Naive thymus-derived CD8-positive, alpha-beta T cell (primary cell): ENCODE measurements around the gene ZNF230. TPM values are rescaled to one million over a fixed set of nuclear protein-coding genes. Genes with fewer than 3 reads are reported as not detected.

Source experiments
- ATAC-seq, 2 donors: fragments of 150-1000 bp; cut with Tn5 transposase in 1 of 2; sonication (Bioruptor Pico), chemical (Tn5 transposase) in 1 of 2; 1 replicate in 1 of 2; 2 replicates in 1 of 2; pipeline ENCODE4 v1.10.0; 2021; ENCODE audit warnings: mild to moderate bottlenecking in 2 of 2, moderate library complexity in 2 of 2
- POLR2A ChIA-PET: fragments of 350-600 bp; sonication (Branson Sonifier 250); formaldehyde crosslinking; loops from one replicate; lab custom pipeline; 2021; ENCODE audit warnings: antibody characterized with exemption; lab: Charles Lee
- DNase-seq, 10 donors: peaks; one replicate each; pipeline versions ENCODE4 v3.0.0 to v3.0.0-alpha.2; 2020 to 2022
- H3K27ac Mint-ChIP-seq, 10 donors: one replicate each; pipeline ENCODE4 v1.8.0; 2020 to 2022; ENCODE audit warnings: mild to moderate bottlenecking in 10 of 10, mixed read lengths in 10 of 10, moderate library complexity in 4 of 10, inconsistent platforms in 1 of 10
- H3K27me3 Mint-ChIP-seq, 5 donors: one replicate each; pipeline ENCODE4 v1.8.0; 2021 to 2022; ENCODE audit warnings: mixed read lengths in 5 of 5
- H3K36me3 Mint-ChIP-seq, 3 donors: one replicate each; pipeline ENCODE4 v1.8.0; 2020 to 2022; ENCODE audit warnings: mixed read lengths in 3 of 3, mild to moderate bottlenecking in 2 of 3, inconsistent platforms in 1 of 3
- H3K4me1 Mint-ChIP-seq, 4 donors: one replicate each; pipeline ENCODE4 v1.8.0; 2021 to 2022; ENCODE audit warnings: mixed read lengths in 4 of 4
- H3K4me3 Mint-ChIP-seq, 10 donors: one replicate each; pipeline ENCODE4 v1.8.0; 2020 to 2022; ENCODE audit warnings: mild to moderate bottlenecking in 10 of 10, mixed read lengths in 10 of 10, moderate library complexity in 6 of 10, inconsistent platforms in 1 of 10
- H3K9me3 Mint-ChIP-seq, 9 donors: one replicate each; pipeline ENCODE4 v1.8.0; 2020 to 2022; ENCODE audit warnings: mixed read lengths in 9 of 9, mild to moderate bottlenecking in 3 of 9, inconsistent platforms in 1 of 9, moderate library complexity in 1 of 9
- polyA plus RNA-seq, 3 donors: library from polyadenylated mRNA; unstranded; fragments of 300-500 nt; fragmentation: Illumina TruSeq; gene quantifications; one replicate each; pipeline ENCODE4 v1.2.3, GENCODE V29; 2021
- total RNA-seq, 8 experiments: library from RNA in 2 of 8; stranded (reverse) in 2 of 8; gene quantifications; one replicate each; pipeline ENCODE4 v1.2.3 and lab custom pipeline; 2021 to 2026

ZNF230 gene
- total and polyA plus RNA-seq, 5 experiments from 2014 or later = 1.9 to 12.0 (median 2.5) TPM

DNA sequence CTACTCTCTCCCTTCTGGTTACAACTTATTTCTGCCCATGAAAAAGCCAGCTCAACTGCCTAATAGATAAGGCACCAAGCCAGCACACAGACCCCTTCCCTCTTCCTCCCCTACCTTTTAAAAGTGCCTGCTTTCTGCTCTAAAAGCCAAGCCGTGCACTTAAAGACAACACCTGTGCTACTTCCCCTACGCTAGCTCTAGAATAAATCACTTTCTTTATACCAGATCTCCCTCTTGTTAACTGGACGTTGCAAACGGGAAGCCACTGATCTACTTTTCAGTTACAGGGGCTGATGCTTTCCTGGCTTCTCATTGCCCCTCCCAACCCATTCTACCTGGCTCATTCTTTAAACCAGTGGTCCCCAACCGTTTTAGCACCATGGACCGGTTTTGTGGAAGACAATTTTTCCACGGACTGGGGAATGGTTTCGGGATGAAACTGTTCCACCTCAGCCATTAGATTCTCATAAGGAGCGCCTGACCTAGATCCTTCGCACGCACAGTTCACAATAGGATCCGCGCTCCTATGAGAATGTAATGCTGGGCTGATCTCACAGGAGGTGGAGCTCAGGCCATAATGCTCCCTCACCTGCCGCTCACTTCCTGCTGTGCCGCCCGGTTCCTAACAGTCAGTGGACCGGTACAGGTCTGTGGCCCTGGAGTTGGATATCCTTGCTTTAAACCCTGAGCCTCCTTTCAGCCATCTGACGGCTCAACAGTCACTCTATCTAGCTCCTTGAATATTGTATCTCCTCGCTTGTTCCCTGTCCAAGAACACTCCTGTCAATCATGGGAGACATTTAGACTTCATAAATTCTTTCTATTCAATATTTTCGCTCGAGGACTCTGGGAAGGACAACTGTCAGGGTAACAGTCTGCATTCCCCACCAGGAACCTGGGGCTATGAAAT, 48.2 kb downstream of the ZNF230 start:
- Mint-ChIP-seq H3K9me3 (peaks cover 13 to 42% (median 26%) of the 10 kb centered on the region in 9 donors), H3K27ac (peak overlapping the region; percentile 67 to 94 (median 86)), H3K36me3 (peaks cover 22 to 44% (median 35%) of the 10 kb centered on the region in 3 donors), H3K27me3 (peaks cover 1 to 14% (median 4%) of the 10 kb centered on the region in 5 donors), H3K4me1 (peaks cover 13 to 32% (median 22%) of the 10 kb centered on the region in 4 donors), H3K4me3 (peak overlapping the region; percentile 91 to 99 (median 96))
- DNase-seq (peak in 2 of 10 donors; percentile 13 to 15), ATAC-seq (peak; percentile 70 to 75)
- POLR2A ChIA-PET = interaction anchor here (1.1 to 1.5 kb wide), 6 partner anchors 12 to 161 kb away, joined by 3 to 6 read pairs (median 4); partner anchors contain the start of genes ZNF222, ZNF226 and ZNF227

DNA sequence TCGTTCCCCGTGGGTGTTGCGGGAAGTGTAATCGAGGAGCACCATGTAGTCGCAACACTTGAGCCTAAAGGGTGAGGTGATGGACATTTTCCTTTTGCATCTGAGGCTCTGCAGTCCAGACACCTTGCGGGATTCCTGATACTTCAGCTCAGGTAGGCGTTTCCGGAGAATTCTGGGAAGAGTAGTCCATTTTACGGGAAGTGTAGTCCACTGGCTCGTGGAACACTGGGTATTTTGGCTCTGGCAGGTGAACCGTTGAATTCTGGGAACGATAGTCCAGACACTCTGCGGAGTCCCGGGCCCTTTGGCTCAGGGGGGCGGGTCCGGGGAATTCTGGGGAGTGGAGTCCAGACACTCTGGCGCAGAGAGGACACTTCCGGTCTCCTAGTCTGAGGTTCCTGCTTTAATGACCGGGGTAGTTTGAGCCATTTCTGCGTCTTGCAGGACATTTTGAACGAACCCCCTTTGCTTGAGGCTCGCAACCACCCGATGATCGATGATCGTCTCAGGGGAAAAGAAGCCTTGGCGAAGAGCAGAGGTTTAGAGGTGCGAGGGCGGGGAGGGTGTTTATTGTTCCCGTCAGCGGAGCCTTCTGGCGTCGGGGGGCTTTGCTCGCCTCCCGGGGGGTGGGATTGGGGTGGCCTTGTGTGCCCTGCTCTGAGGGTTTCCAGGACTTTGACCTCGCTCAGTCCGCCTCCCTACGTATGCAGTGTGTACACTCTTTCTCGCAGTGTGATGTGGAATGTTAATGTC, 49.1 kb downstream of the ZNF230 start, which contains the start of gene ZNF223:
Gene ZNF223, plus strand, starts transcription at position 387 of the 753 bp plus-strand sequence. CDS start 3,141 bp downstream, outside the sequence.
- POLR2A ChIA-PET = interaction anchor here (1.1 to 1.5 kb wide), 5 partner anchors 21 to 160 kb away, joined by 3 to 6 read pairs (median 4); partner anchors contain the start of genes ZNF222, ZNF226 and ZNF227
- ATAC-seq = peak; percentile 78 to 84
- peaks cover 0 to 12% (median 3%) of the 10 kb centered on the region in 5 donors for H3K27me3 Mint-ChIP-seq
- H3K4me3 Mint-ChIP-seq = peak within 1 kb of the TSS; percentile 91 to 99 (median 96)
- H3K36me3 Mint-ChIP-seq = peaks cover 28 to 42% (median 37%) of the 10 kb centered on the region in 3 donors
- peaks cover 11 to 43% (median 24%) of the 10 kb centered on the region in 9 donors for H3K9me3 Mint-ChIP-seq
- DNase-seq = peak; percentile 34 to 70 (median 52)
- H3K27ac Mint-ChIP-seq = peak within 1 kb of the TSS; percentile 67 to 94 (median 86)
- H3K4me1 Mint-ChIP-seq = peaks cover 13 to 32% (median 22%) of the 10 kb centered on the region in 4 donors

DNA sequence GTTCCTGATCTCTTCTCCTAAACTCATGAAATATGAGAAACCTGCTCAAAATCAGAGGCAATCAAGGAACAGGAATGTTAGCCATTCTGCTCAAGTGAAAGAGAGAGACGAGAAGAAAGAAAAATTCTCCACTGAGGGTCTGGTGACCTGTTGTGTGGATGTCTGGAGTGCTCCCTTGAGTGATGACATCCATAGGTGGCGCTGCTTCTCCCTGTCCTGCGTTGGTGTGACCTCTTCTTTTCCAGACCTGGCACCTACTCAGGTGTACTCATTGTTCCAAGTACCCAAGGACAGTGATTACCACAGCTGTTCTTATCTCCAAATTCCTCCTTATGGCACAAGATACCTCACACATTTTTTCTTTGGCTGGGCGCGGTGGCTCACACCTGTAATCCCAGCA, 53.1 kb downstream of the ZNF230 start:
- H3K4me1 Mint-ChIP-seq = peaks cover 11 to 29% (median 18%) of the 10 kb centered on the region in 4 donors
- POLR2A ChIA-PET = no interaction called here
- peaks cover 58 to 72% (median 58%) of the 10 kb centered on the region in 3 donors for H3K36me3 Mint-ChIP-seq
- H3K4me3 Mint-ChIP-seq = peak overlapping the region in 1 of 10 donors; percentile 29
- H3K27ac Mint-ChIP-seq = no peak overlapping the region
- no peaks in the 10 kb centered on the region for H3K27me3 Mint-ChIP-seq
- DNase-seq (no peak), ATAC-seq (no peak)
- H3K9me3 Mint-ChIP-seq = peaks cover 9 to 73% (median 38%) of the 10 kb centered on the region in 9 donors

DNA sequence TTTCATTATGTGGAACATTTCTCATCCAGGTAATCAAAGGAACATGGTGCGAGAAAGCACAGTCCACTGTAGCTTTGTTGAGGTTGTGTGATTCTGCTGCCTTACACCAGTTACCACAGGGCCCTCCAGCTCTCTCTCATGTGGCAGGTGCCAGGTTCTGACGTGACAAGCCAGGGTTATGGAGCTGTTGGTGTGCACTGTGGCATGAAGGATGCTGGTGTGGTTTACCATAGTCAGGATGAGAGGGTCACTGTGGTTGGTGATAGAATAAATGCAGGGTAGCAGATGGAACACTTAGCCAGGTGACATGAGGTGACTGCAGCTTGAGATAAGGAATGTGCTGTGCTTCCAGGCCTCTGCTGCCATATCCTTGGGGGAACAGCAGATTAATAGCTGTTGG, 56.5 kb downstream of the ZNF230 start:
- POLR2A ChIA-PET = no interaction called here
- Mint-ChIP-seq H3K36me3 (peaks cover 73 to 91% (median 86%) of the 10 kb centered on the region in 3 donors), H3K27me3 (no peaks in the 10 kb centered on the region), H3K4me1 (peaks cover 0 to 5% (median 0%) of the 10 kb centered on the region in 4 donors), H3K27ac (no peak overlapping the region), H3K9me3 (peaks cover 6 to 90% (median 50%) of the 10 kb centered on the region in 9 donors), H3K4me3 (no peak overlapping the region)
- ATAC-seq = no peak
- DNase-seq = no peak

DNA sequence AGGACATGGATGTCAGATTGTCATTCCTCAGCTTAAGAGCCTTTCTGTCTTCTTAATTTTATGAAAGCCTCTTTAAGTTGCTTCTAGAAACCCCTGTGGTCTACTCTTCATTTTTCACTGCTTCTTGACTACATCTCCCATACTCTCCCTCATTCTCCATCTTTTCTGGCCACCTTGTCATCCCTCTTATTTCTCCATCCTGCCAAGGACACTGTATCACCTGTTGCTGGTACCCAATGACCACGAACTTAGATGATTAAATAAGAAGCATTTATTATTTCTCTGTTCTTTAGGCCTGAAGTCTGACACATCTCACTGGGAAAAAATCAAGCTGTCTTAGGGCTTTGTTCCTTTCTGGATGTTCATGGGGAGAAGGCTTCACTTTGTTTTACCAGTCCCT, 58.3 kb downstream of the ZNF230 start:
- ATAC-seq = no peak

More for the DNA sequence above, 58.3 kb downstream of the ZNF230 start:
- Mint-ChIP-seq H3K4me3 (no peak overlapping the region), H3K9me3 (peaks cover 3 to 91% (median 49%) of the 10 kb centered on the region in 9 donors), H3K27me3 (no peaks in the 10 kb centered on the region), H3K36me3 (peaks cover 73 to 91% (median 81%) of the 10 kb centered on the region in 3 donors), H3K27ac (peak overlapping the region in 1 of 10 donors; percentile 51), H3K4me1 (no peaks in the 10 kb centered on the region)
- no peak for DNase-seq
- POLR2A ChIA-PET = no interaction called here

Other genes with a start within 250 kb of the ZNF230 start
- 10 to 100 TPM; 48.9 to 51.9 TPM for gene SMG9, start 248.0 kb upstream of the ZNF230 start, total RNA-seq
- 1 to 10 TPM; 3.4 to 8.3 (median 8.3) TPM for gene SMG9, start 248.0 kb upstream of the ZNF230 start, polyA plus RNA-seq
- gene KCNN4, start 222.0 kb upstream of the ZNF230 start, total RNA-seq = 100 to 1,000 TPM in 1 of 2 experiments, 10 to 100 TPM in 1; 92.9 to 103 TPM
- 10 to 100 TPM in 2 of 3 donors, 1 to 10 TPM in 1; 7.6 to 28.6 (median 11.7) TPM for gene KCNN4, start 222.0 kb upstream of the ZNF230 start, polyA plus RNA-seq
- gene LYPD5, start 200.5 kb upstream of the ZNF230 start, total RNA-seq = under 1 TPM; 0.60 to 0.69 TPM
- gene LYPD5, start 200.5 kb upstream of the ZNF230 start, polyA plus RNA-seq = under 1 TPM in 2 of 3 donors, not detected in 1; 0.07 to 0.72 TPM
- gene ZNF283, start 175.6 kb upstream of the ZNF230 start, total RNA-seq = 10 to 100 TPM; 24.2 to 25.8 TPM
- 1 to 10 TPM; 3.3 to 4.3 (median 3.7) TPM for gene ZNF283, start 175.6 kb upstream of the ZNF230 start, polyA plus RNA-seq
- 1 to 10 TPM; 8.5 to 9.5 TPM for gene ZNF404, start 119.0 kb upstream of the ZNF230 start, total RNA-seq
- 1 to 10 TPM; 1.8 to 4.1 (median 2.8) TPM for gene ZNF404, start 119.0 kb upstream of the ZNF230 start, polyA plus RNA-seq
- 10 to 100 TPM; 23.2 to 27.9 TPM for gene ZNF45, start 67.7 kb upstream of the ZNF230 start, total RNA-seq
- 10 to 100 TPM in 2 of 3 donors, 1 to 10 TPM in 1; 6.3 to 16.6 (median 11.1) TPM for gene ZNF45, start 67.7 kb upstream of the ZNF230 start, polyA plus RNA-seq
- 1 to 10 TPM; 4.5 to 5.6 TPM for gene ZNF221, start 51.7 kb upstream of the ZNF230 start, total RNA-seq
- gene ZNF221, start 51.7 kb upstream of the ZNF230 start, polyA plus RNA-seq = 1 to 10 TPM in 1 of 3 donors, not detected in 2; 1.6 TPM
- gene ZNF155, start 18.8 kb upstream of the ZNF230 start, total RNA-seq = 10 to 100 TPM; 13.2 to 13.7 TPM
- 1 to 10 TPM in 2 of 3 donors, under 1 TPM in 1; 0.58 to 2.3 (median 2.3) TPM for gene ZNF155, start 18.8 kb upstream of the ZNF230 start, polyA plus RNA-seq
- gene ZNF222, start 22.4 kb downstream of the ZNF230 start, total RNA-seq = 1 to 10 TPM; 7.8 to 9.2 TPM
- 1 to 10 TPM in 2 of 3 donors, under 1 TPM in 1; 0.99 to 3.9 (median 1.9) TPM for gene ZNF222, start 22.4 kb downstream of the ZNF230 start, polyA plus RNA-seq
- 1 to 10 TPM; 7.6 to 9.7 TPM for gene ZNF223, start 49.1 kb downstream of the ZNF230 start, total RNA-seq
- 1 to 10 TPM; 3.2 to 4.0 (median 3.5) TPM for gene ZNF223, start 49.1 kb downstream of the ZNF230 start, polyA plus RNA-seq
- 1 to 10 TPM; 5.4 to 5.7 TPM for gene ZNF284, start 69.2 kb downstream of the ZNF230 start, total RNA-seq
- gene ZNF284, start 69.2 kb downstream of the ZNF230 start, polyA plus RNA-seq = under 1 TPM; 0.56 to 0.82 (median 0.71) TPM
- 10 to 100 TPM; 82.4 to 86.3 TPM for gene ZNF224, start 91.4 kb downstream of the ZNF230 start, total RNA-seq
- gene ZNF224, start 91.4 kb downstream of the ZNF230 start, polyA plus RNA-seq = 1 to 10 TPM; 6.9 to 9.0 (median 8.2) TPM
- gene ZNF225, start 110.4 kb downstream of the ZNF230 start, total RNA-seq = 10 to 100 TPM; 11.0 to 11.3 TPM
- 1 to 10 TPM; 1.0 to 3.3 (median 3.1) TPM for gene ZNF225, start 110.4 kb downstream of the ZNF230 start, polyA plus RNA-seq
- 10 to 100 TPM; 20.8 to 22.7 TPM for gene ZNF234, start 138.6 kb downstream of the ZNF230 start, total RNA-seq
- gene ZNF234, start 138.6 kb downstream of the ZNF230 start, polyA plus RNA-seq = 1 to 10 TPM; 3.9 to 6.2 (median 4.8) TPM
- gene ZNF226, start 162.1 kb downstream of the ZNF230 start, total RNA-seq = 10 to 100 TPM; 55.7 to 56.8 TPM
- 10 to 100 TPM; 19.7 to 23.7 (median 20.6) TPM for gene ZNF226, start 162.1 kb downstream of the ZNF230 start, polyA plus RNA-seq
- gene ZNF227, start 209.6 kb downstream of the ZNF230 start, total RNA-seq = 10 to 100 TPM; 57.0 to 57.4 TPM
- 10 to 100 TPM in 2 of 3 donors, 1 to 10 TPM in 1; 9.0 to 12.9 (median 11.2) TPM for gene ZNF227, start 209.6 kb downstream of the ZNF230 start, polyA plus RNA-seq